Mucosa of rectum (tissue), 2 donors: ENCODE measurements around the gene ARID1A.

Source experiments
- H3K27ac ChIP-seq, 2 donors: one replicate each; pipeline ENCODE4 v1.7.0; 2013; ENCODE audit warnings: inconsistent platforms in 2 of 2, low read depth in 2 of 2, low read length in 2 of 2
- H3K27me3 ChIP-seq, 2 donors: one replicate each; pipeline ENCODE4 v1.7.0; 2013; ENCODE audit warnings: low read length in 2 of 2; ENCODE audit not compliant: control insufficient read depth in 2 of 2, insufficient read depth in 2 of 2
- H3K36me3 ChIP-seq, 2 donors: one replicate each; pipeline ENCODE4 v1.7.0; 2013; ENCODE audit warnings: low read length in 2 of 2; ENCODE audit not compliant: control insufficient read depth in 2 of 2, insufficient read depth in 2 of 2
- H3K4me1 ChIP-seq, 2 donors: one replicate each; pipeline ENCODE4 v1.7.0; 2013; ENCODE audit warnings: low read length in 2 of 2, mild to moderate bottlenecking in 1 of 2; ENCODE audit not compliant: control insufficient read depth in 2 of 2, insufficient read depth in 2 of 2
- H3K4me3 ChIP-seq, 2 donors: one replicate each; pipeline ENCODE4 v1.7.0; 2013; ENCODE audit warnings: low read length in 2 of 2
- H3K9ac ChIP-seq, 2 donors: one replicate each; pipeline ENCODE4 v1.7.0; 2013; ENCODE audit warnings: low read length in 2 of 2, low read depth in 1 of 2, mild to moderate bottlenecking in 1 of 2
- H3K9me3 ChIP-seq, 2 donors: one replicate each; pipeline ENCODE4 v1.7.0; 2013; ENCODE audit warnings: low read length in 2 of 2; ENCODE audit not compliant: control insufficient read depth in 2 of 2
- donor health status: healthy.
- donor health status: Normal muscosa, but diverticular disease.

ARID1A gene

GRCh38 chr1:26774462-26774861 lies 78.6 kb downstream of the ARID1A start:
- H3K27me3 ChIP-seq = no peaks in the 10 kb centered on the region
- no peaks in the 10 kb centered on the region for H3K9me3 ChIP-seq
- H3K4me1 ChIP-seq = peaks cover 0 to 2% of the 10 kb centered on the region in 2 donors
- no peak overlapping the region for H3K27ac ChIP-seq
- H3K4me3 ChIP-seq = no peak overlapping the region
- no peak overlapping the region for H3K9ac ChIP-seq
- H3K36me3 ChIP-seq = peaks cover 78 to 86% of the 10 kb centered on the region in 2 donors

GRCh38 chr1:26775666-26776065 lies 79.9 kb downstream of the ARID1A start:
- H3K27me3 ChIP-seq = no peaks in the 10 kb centered on the region
- H3K4me3 ChIP-seq = no peak overlapping the region
- no peak overlapping the region for H3K27ac ChIP-seq
- H3K9ac ChIP-seq = no peak overlapping the region
- peaks cover 0 to 2% of the 10 kb centered on the region in 2 donors for H3K4me1 ChIP-seq
- H3K36me3 ChIP-seq = peaks cover 83 to 89% of the 10 kb centered on the region in 2 donors
- no peaks in the 10 kb centered on the region for H3K9me3 ChIP-seq

GRCh38 chr1:26779098-26779668 lies 83.4 kb downstream of the ARID1A start:
- H3K9me3 ChIP-seq = no peaks in the 10 kb centered on the region
- no peak overlapping the region for H3K9ac ChIP-seq
- H3K4me3 ChIP-seq = no peak overlapping the region
- peaks cover 11 to 13% of the 10 kb centered on the region in 2 donors for H3K4me1 ChIP-seq
- H3K36me3 ChIP-seq = peaks cover 59 to 64% of the 10 kb centered on the region in 2 donors
- no peaks in the 10 kb centered on the region for H3K27me3 ChIP-seq
- H3K27ac ChIP-seq = no peak overlapping the region

GRCh38 chr1:26780344-26780957 lies 84.6 kb downstream of the ARID1A start:
- no peaks in the 10 kb centered on the region for H3K9me3 ChIP-seq
- H3K9ac ChIP-seq = no peak overlapping the region
- no peak overlapping the region for H3K4me3 ChIP-seq
- no peak overlapping the region for H3K27ac ChIP-seq
- H3K36me3 ChIP-seq = peaks cover 47 to 52% of the 10 kb centered on the region in 2 donors
- H3K4me1 ChIP-seq = peaks cover 20 to 23% of the 10 kb centered on the region in 2 donors
- H3K27me3 ChIP-seq = no peaks in the 10 kb centered on the region

GRCh38 chr1:26781206-26781825 lies 85.5 kb downstream of the ARID1A start:
- H3K4me1 ChIP-seq = peaks cover 29 to 31% of the 10 kb centered on the region in 2 donors
- no peak overlapping the region for H3K27ac ChIP-seq
- no peaks in the 10 kb centered on the region for H3K27me3 ChIP-seq
- no peak overlapping the region for H3K4me3 ChIP-seq
- peaks cover 44 to 45% of the 10 kb centered on the region in 2 donors for H3K36me3 ChIP-seq
- no peak overlapping the region for H3K9ac ChIP-seq
- H3K9me3 ChIP-seq = no peaks in the 10 kb centered on the region

- Histone ChIP-seq H3K27ac (no peak overlapping the region), H3K36me3 (peaks cover 33 to 38% of the 10 kb centered on the region in 2 donors), H3K4me3 (no peak overlapping the region), H3K9me3 (no peaks in the 10 kb centered on the region), H3K9ac (no peak overlapping the region), H3K27me3 (no peaks in the 10 kb centered on the region), H3K4me1 (peaks cover 37 to 43% of the 10 kb centered on the region in 2 donors)
Observed at GRCh38 chr1:26782521-26783212, 86.9 kb downstream of the ARID1A start.

- Histone ChIP-seq H3K36me3 (peaks cover 28 to 29% of the 10 kb centered on the region in 2 donors), H3K27me3 (no peaks in the 10 kb centered on the region), H3K4me1 (peaks cover 43% of the 10 kb centered on the region in 2 donors), H3K9ac (peak overlapping the region in 1 of 2 donors; percentile 18), H3K4me3 (peak overlapping the region in 1 of 2 donors; percentile 34), H3K27ac (peak overlapping the region; percentile 55 to 66), H3K9me3 (no peaks in the 10 kb centered on the region)
Observed at GRCh38 chr1:26783646-26784022, 87.8 kb downstream of the ARID1A start.

- H3K4me3 ChIP-seq = peak overlapping the region in 1 of 2 donors; percentile 34
- no peaks in the 10 kb centered on the region for H3K9me3 ChIP-seq
- H3K4me1 ChIP-seq = peaks cover 44 to 47% of the 10 kb centered on the region in 2 donors
- no peaks in the 10 kb centered on the region for H3K27me3 ChIP-seq
- no peak overlapping the region for H3K9ac ChIP-seq
- H3K36me3 ChIP-seq = peaks cover 22 to 23% of the 10 kb centered on the region in 2 donors
- H3K27ac ChIP-seq = peak overlapping the region; percentile 55 to 66
Observed at GRCh38 chr1:26784023-26784871, 88.4 kb downstream of the ARID1A start.

- H3K9ac ChIP-seq = no peak overlapping the region
- no peaks in the 10 kb centered on the region for H3K9me3 ChIP-seq
- H3K4me3 ChIP-seq = no peak overlapping the region
- H3K27ac ChIP-seq = peak overlapping the region; percentile 7 to 11
- no peaks in the 10 kb centered on the region for H3K27me3 ChIP-seq
- peaks cover 16 to 17% of the 10 kb centered on the region in 2 donors for H3K36me3 ChIP-seq
- peaks cover 48 to 50% of the 10 kb centered on the region in 2 donors for H3K4me1 ChIP-seq
Observed at GRCh38 chr1:26784886-26785285, 89.1 kb downstream of the ARID1A start.
